Liver (tissue), 9 donors: ENCODE measurements around the gene CWC27. TPM values are rescaled to one million over a fixed set of nuclear protein-coding genes. Genes with fewer than 3 reads are reported as not detected.
"Not testable (repeated sequence)": the region's sequence is repeated elsewhere in the genome, so short reads cannot be mapped to it uniquely, and the experiment has no call there.

ENCODE experiments used
- DNase-seq: peaks from one replicate; pipeline ENCODE4 v3.0.0-alpha.2; 2017; ENCODE audit warnings: low spot score
- H3K27ac ChIP-seq, 2 donors: one replicate each; pipeline ENCODE4 v1.7.0; 2013; ENCODE audit warnings: inconsistent platforms in 2 of 2, low read length in 2 of 2, control low read depth in 1 of 2, low read depth in 1 of 2, mild to moderate bottlenecking in 1 of 2
- H3K27me3 ChIP-seq, 4 donors: one replicate each; pipeline versions ENCODE4 v1.6.1 to v1.7.0; 2013; ENCODE audit warnings: low read length in 3 of 4, inconsistent platforms in 1 of 4, mild to moderate bottlenecking in 1 of 4, moderate library complexity in 1 of 4; ENCODE audit not compliant: control insufficient read depth in 4 of 4, insufficient read depth in 4 of 4
- H3K36me3 ChIP-seq, 4 donors: one replicate each; pipeline versions ENCODE4 v1.6.1 to v1.7.0; 2013; ENCODE audit warnings: low read length in 3 of 4, mild to moderate bottlenecking in 3 of 4, low read depth in 1 of 4, moderate library complexity in 1 of 4; ENCODE audit not compliant: control insufficient read depth in 4 of 4, insufficient read depth in 3 of 4
- H3K4me1 ChIP-seq, 4 donors: one replicate each; pipeline versions ENCODE4 v1.6.1 to v1.7.0; 2013; ENCODE audit warnings: low read length in 3 of 4, mild to moderate bottlenecking in 3 of 4, moderate library complexity in 1 of 4; ENCODE audit not compliant: control insufficient read depth in 4 of 4, insufficient read depth in 4 of 4
- H3K4me3 ChIP-seq, 3 donors: one replicate each; pipeline versions ENCODE4 v1.6.1 to v1.7.0; 2013; ENCODE audit warnings: low read length in 3 of 3, control low read depth in 1 of 3, low read depth in 1 of 3, mild to moderate bottlenecking in 1 of 3
- H3K9ac ChIP-seq, 2 donors: one replicate each; pipeline ENCODE4 v1.7.0; 2013; ENCODE audit warnings: low read length in 2 of 2, mild to moderate bottlenecking in 2 of 2, moderate library complexity in 2 of 2, control low read depth in 1 of 2, low read depth in 1 of 2
- H3K9me3 ChIP-seq, 4 donors: one replicate each; pipeline versions ENCODE4 v1.6.1 to v1.7.0; 2013; ENCODE audit warnings: low read length in 3 of 4; ENCODE audit not compliant: control insufficient read depth in 4 of 4
- ATF3 ChIP-seq: IDR thresholded peaks from 2 replicates; pipeline ENCODE4 v1.6.1; 2016; ENCODE audit warnings: antibody characterized with exemption
- CTCF ChIP-seq: fragments of 150-350 bp; IDR thresholded peaks from 2 replicates; pipeline ENCODE4 v1.5.1; 2017; ENCODE audit warnings: improper control_type of control experiment, low read depth, low read length; ENCODE audit not compliant: missing input control
- EGR1 ChIP-seq, 2 donors: IDR thresholded peaks; 2 replicates each; pipeline ENCODE4 v1.6.1; 2016 to 2018; ENCODE audit warnings: antibody characterized with exemption in 2 of 2, low read depth in 2 of 2
- FOXA1 ChIP-seq: IDR thresholded peaks from 2 replicates; pipeline ENCODE4 v1.6.1; 2016; ENCODE audit warnings: antibody characterized with exemption
- FOXA2 ChIP-seq: IDR thresholded peaks from 2 replicates; pipeline ENCODE4 v1.6.1; 2016; ENCODE audit warnings: antibody characterized with exemption
- GABPA ChIP-seq, 2 donors: IDR thresholded peaks in 1 of 2; conservative IDR thresholded peaks in 1 of 2; 2 replicates each; pipeline ENCODE4 v1.6.1; 2016; ENCODE audit warnings: antibody characterized with exemption in 2 of 2, mild to moderate bottlenecking in 1 of 2, moderate library complexity in 1 of 2
- HNF4A ChIP-seq, 2 donors: conservative IDR thresholded peaks; 2 replicates each; pipeline ENCODE4 v1.6.1; 2016; ENCODE audit warnings: antibody characterized with exemption in 2 of 2, mild to moderate bottlenecking in 2 of 2
- HNF4G ChIP-seq: IDR thresholded peaks from 2 replicates; pipeline ENCODE4 v1.6.1; 2016; ENCODE audit warnings: antibody characterized with exemption
- JUND ChIP-seq, 2 donors: IDR thresholded peaks; 2 replicates each; pipeline ENCODE4 v1.6.1; 2016; ENCODE audit warnings: antibody characterized with exemption in 2 of 2
- MAX ChIP-seq: IDR thresholded peaks from 2 replicates; pipeline ENCODE4 v1.6.1; 2016; ENCODE audit warnings: antibody characterized with exemption
- NR2F2 ChIP-seq: IDR thresholded peaks from 2 replicates; pipeline ENCODE4 v1.6.1; 2016; ENCODE audit warnings: antibody characterized with exemption
- RAD21 ChIP-seq, 2 donors: IDR thresholded peaks; 2 replicates each; pipeline ENCODE4 v1.6.1; 2016; ENCODE audit warnings: antibody characterized with exemption in 2 of 2, mild to moderate bottlenecking in 2 of 2
- REST ChIP-seq: IDR thresholded peaks from 2 replicates; pipeline ENCODE4 v1.6.1; 2016; ENCODE audit warnings: antibody characterized with exemption, mild to moderate bottlenecking
- RXRA ChIP-seq, 2 donors: IDR thresholded peaks; 2 replicates each; pipeline ENCODE4 v1.6.1; 2017 to 2018; ENCODE audit warnings: antibody characterized with exemption in 2 of 2, mild to moderate bottlenecking in 1 of 2
- SP1 ChIP-seq: IDR thresholded peaks from 2 replicates; pipeline ENCODE4 v1.6.1; 2018; ENCODE audit warnings: antibody characterized with exemption, mild to moderate bottlenecking
- TAF1 ChIP-seq: conservative IDR thresholded peaks from 2 replicates; pipeline ENCODE4 v1.6.1; 2016; ENCODE audit warnings: antibody characterized with exemption, mild to moderate bottlenecking
- YY1 ChIP-seq: IDR thresholded peaks from 2 replicates; pipeline ENCODE4 v1.6.1; 2016; ENCODE audit warnings: antibody characterized with exemption, mild to moderate bottlenecking
- ZBTB33 ChIP-seq: IDR thresholded peaks from 2 replicates; pipeline ENCODE4 v1.6.1; 2016; ENCODE audit warnings: antibody characterized with exemption
- WGBS: extraction: QIAGEN DNeasy Blood & Tissue Kit; methylation state at CpG from one replicate; pipeline ENCODE4 v1.1.7; 2013; 5-methylcytosine and 5-hydroxymethylcytosine counted together
- polyA plus RNA-seq, 2 donors: library from polyadenylated mRNA; stranded (reverse) in 1 of 2; unstranded in 1 of 2; fragments of 200-250 nt in 1 of 2; fragments of >200 nt in 1 of 2; fragmentation: Nextera tagmentation in 1 of 2; extraction: Ambion mirVana in 1 of 2; gene quantifications; one replicate each; pipeline versions ENCODE4 v1.2.1 to v1.2.3, GENCODE V29; 2013 to 2015
- total RNA-seq, 2 donors: library from RNA; depleted of rRNA; stranded (reverse); fragments of >200 nt; gene quantifications; one replicate each; pipeline ENCODE4 v1.2.3, GENCODE V29; 2014
- donor health status: healthy.
- donor health status: healthy.
- donor health status: healthy.
- donor health status: healthy.
- donor health status: healthy.

Gene CWC27
- total and polyA plus RNA-seq, 4 donors: 3.9 to 9.8 (median 6.0) TPM

GRCh38 chr5:64826541-64826940 is 57.8 kb downstream of the CWC27 start:
- Histone ChIP-seq H3K27ac (no peak overlapping the region), H3K4me1 (no peaks in the 10 kb centered on the region), H3K9ac (no peak overlapping the region), H3K9me3 (no peaks in the 10 kb centered on the region), H3K36me3 (peaks cover 0 to 2% (median 0%) of the 10 kb centered on the region in 4 donors), H3K4me3 (no peak overlapping the region), H3K27me3 (no peaks in the 10 kb centered on the region)
- DNase-seq: no peak
- 80% methylated on average over 1 of the region's 1 CpG for WGBS
- TF ChIP-seq NR2F2: no peak
- TF ChIP-seq FOXA1: no peak
- TF ChIP-seq TAF1: no peak
- no peak for TF ChIP-seq CTCF
- no peak for TF ChIP-seq RXRA (IDR thresholded peaks at IDR 0.05)
- TF ChIP-seq EGR1 (IDR thresholded peaks at IDR 0.05; ENCODE audit: low read depth in 2 of 2): no peak
- no peak for TF ChIP-seq HNF4A (conservative IDR thresholded peaks at IDR 0.05)
- TF ChIP-seq ATF3: no peak
- no peak for TF ChIP-seq JUND (IDR thresholded peaks at IDR 0.05)
- no peak for TF ChIP-seq HNF4G
- TF ChIP-seq SP1: no peak
- TF ChIP-seq ZBTB33: no peak
- TF ChIP-seq GABPA (IDR thresholded peaks at IDR 0.05 in 1 of 2, conservative IDR thresholded peaks at IDR 0.05 in 1 of 2): no peak
- no peak for TF ChIP-seq YY1
- no peak for TF ChIP-seq RAD21 (IDR thresholded peaks at IDR 0.05)
- TF ChIP-seq MAX: no peak
- no peak for TF ChIP-seq REST

GRCh38 chr5:64827703-64828102 is 59.0 kb downstream of the CWC27 start:
- Histone ChIP-seq H3K27me3 (no peaks in the 10 kb centered on the region), H3K4me3 (no peak overlapping the region), H3K4me1 (no peaks in the 10 kb centered on the region), H3K27ac (no peak overlapping the region), H3K9ac (no peak overlapping the region), H3K36me3 (peaks cover 0 to 2% (median 0%) of the 10 kb centered on the region in 4 donors), H3K9me3 (no peaks in the 10 kb centered on the region)
- no peak for DNase-seq
- 96% methylated on average over 4 of the region's 4 CpGs for WGBS
- TF ChIP-seq RXRA (IDR thresholded peaks at IDR 0.05): no peak
- no peak for TF ChIP-seq TAF1
- no peak for TF ChIP-seq REST
- no peak for TF ChIP-seq EGR1 (IDR thresholded peaks at IDR 0.05; ENCODE audit: low read depth in 2 of 2)
- no peak for TF ChIP-seq HNF4G
- TF ChIP-seq FOXA2: no peak
- no peak for TF ChIP-seq YY1
- no peak for TF ChIP-seq MAX
- no peak for TF ChIP-seq NR2F2
- no peak for TF ChIP-seq FOXA1

- not testable (repeated sequence) for H3K36me3 ChIP-seq, H3K4me1 ChIP-seq, H3K9ac ChIP-seq, H3K9me3 ChIP-seq, DNase-seq, H3K4me3 ChIP-seq, H3K27ac ChIP-seq, H3K27me3 ChIP-seq
Observed at GRCh38 chr5:64830650-64831049, 61.9 kb downstream of the CWC27 start.
